ENCODE measurements around the gene FKBP7. TPM values are rescaled to one million over a fixed set of nuclear protein-coding genes. Genes with fewer than 3 reads are reported as not detected.

Gene FKBP7
- total and polyA plus RNA-seq, 2 of the 13 experiments (the other 11 are each of a cell fraction or from before 2014, with no cell fraction given) = 12.4 to 14.8 TPM

DNA sequence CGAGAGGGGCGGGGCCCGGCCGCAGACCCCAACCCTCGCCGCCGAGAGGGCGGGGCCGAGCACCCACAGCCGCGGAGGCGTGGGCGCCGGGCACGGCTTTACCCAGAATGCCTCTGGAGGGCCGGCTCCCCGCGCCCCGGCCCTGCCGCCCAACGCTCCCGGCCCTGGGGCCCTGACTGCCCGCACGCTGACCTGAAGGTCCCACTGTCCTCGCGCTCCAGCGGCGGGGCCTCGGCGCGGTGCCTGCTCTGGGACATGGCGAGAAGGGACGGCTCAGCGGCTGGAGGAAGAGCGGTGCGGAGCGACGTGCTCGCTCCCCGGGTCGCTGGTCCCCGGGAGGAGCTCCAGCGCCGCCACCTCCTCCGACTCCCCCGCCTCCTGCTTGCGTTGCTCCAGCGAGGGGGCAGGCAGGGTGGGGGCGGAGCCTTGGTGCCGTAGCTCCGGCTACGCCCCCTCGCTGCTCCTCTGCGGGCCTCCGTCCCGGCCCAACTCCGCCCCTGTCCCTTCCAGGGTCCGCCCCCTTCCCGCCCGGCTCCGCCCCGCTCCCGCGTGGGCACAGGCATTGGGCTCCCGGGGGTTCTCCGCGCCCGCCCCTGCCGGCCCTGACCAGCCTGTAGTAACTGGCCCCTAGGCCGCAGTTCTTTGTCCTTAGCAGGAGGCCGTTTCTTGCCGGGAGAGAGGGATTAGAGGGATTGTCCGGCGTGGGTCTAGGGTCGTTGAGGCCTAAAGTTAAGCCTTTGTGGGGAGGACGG, 27.4 kb downstream of the FKBP7 start, which contains the start of the genes PJVK and PRKRA (continued):
- TF ChIP-seq, protein P1, sequence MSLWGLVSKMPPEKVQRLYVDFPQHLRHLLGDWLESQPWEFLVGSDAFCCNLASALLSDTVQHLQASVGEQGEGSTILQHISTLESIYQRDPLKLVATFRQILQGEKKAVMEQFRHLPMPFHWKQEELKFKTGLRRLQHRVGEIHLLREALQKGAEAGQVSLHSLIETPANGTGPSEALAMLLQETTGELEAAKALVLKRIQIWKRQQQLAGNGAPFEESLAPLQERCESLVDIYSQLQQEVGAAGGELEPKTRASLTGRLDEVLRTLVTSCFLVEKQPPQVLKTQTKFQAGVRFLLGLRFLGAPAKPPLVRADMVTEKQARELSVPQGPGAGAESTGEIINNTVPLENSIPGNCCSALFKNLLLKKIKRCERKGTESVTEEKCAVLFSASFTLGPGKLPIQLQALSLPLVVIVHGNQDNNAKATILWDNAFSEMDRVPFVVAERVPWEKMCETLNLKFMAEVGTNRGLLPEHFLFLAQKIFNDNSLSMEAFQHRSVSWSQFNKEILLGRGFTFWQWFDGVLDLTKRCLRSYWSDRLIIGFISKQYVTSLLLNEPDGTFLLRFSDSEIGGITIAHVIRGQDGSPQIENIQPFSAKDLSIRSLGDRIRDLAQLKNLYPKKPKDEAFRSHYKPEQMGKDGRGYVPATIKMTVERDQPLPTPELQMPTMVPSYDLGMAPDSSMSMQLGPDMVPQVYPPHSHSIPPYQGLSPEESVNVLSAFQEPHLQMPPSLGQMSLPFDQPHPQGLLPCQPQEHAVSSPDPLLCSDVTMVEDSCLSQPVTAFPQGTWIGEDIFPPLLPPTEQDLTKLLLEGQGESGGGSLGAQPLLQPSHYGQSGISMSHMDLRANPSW (CRISPR knock-in tag; IDR thresholded peaks at IDR 0.05; ENCODE audit: borderline replicate concordance) = peak; percentile 10; the same call in 1 of the 2 replicates
- no peak for TF ChIP-seq FOXK2 (IDR thresholded peaks at IDR 0.05)
- peak; percentile 38; the same call in 1 of the 2 replicates for TF ChIP-seq ZFP36L2 (CRISPR knock-in tag; IDR thresholded peaks at IDR 0.05)
- TF ChIP-seq PREB (CRISPR knock-in tag; IDR thresholded peaks at IDR 0.05) = no peak
- peak; percentile 69; the same call in 1 of the 2 replicates for TF ChIP-seq TFDP1 (CRISPR knock-in tag; IDR thresholded peaks at IDR 0.05; ENCODE audit: borderline replicate concordance)
- peak; percentile 59; the same call in 1 of the 2 replicates for TF ChIP-seq ZNF101 (CRISPR knock-in tag; IDR thresholded peaks at IDR 0.05; ENCODE audit: borderline replicate concordance, low read depth)
- peak; percentile 77 for TF ChIP-seq GATAD1 (CRISPR knock-in tag; IDR thresholded peaks at IDR 0.05)
- TF ChIP-seq RCOR2 (CRISPR knock-in tag; IDR thresholded peaks at IDR 0.05) = no peak
- peak; percentile 41; the same call in 1 of the 2 replicates for TF ChIP-seq ZNF292 (CRISPR knock-in tag; IDR thresholded peaks at IDR 0.05; ENCODE audit: borderline replicate concordance, low read depth)
- TF ChIP-seq SRF (IDR thresholded peaks at IDR 0.05; ENCODE audit: low read depth, low read length) = 0 out of 2 replicates have a peak, but pooled peaks have one; percentile 3
- TF ChIP-seq FOXK1 (CRISPR knock-in tag; IDR thresholded peaks at IDR 0.05; ENCODE audit: borderline replicate concordance, low read depth) = no peak; the same call in 1 of the 2 replicates
- peak; percentile 89; the same call in 1 of the 2 replicates for TF ChIP-seq ZNF589 (CRISPR knock-in tag; conservative IDR thresholded peaks at IDR 0.05)
- TF ChIP-seq ZNF768 (CRISPR knock-in tag; IDR thresholded peaks at IDR 0.05) = no peak; the same call in none of the 2 replicates
- peak; percentile 98 for TF ChIP-seq ZNF788 (CRISPR knock-in tag; IDR thresholded peaks at IDR 0.05; ENCODE audit: borderline replicate concordance)
- 0 out of 2 replicates have a peak, but pooled peaks have one; percentile 68 for TF ChIP-seq ZNF83 (CRISPR knock-in tag; IDR thresholded peaks at IDR 0.05; ENCODE audit: borderline replicate concordance)
- no peak for TF ChIP-seq NFE2L2 (IDR thresholded peaks at IDR 0.05; ENCODE audit: low read length)
- peak; percentile 97 for TF ChIP-seq ZMAT3 (CRISPR knock-in tag; conservative IDR thresholded peaks at IDR 0.05)
- no peak for TF ChIP-seq MLLT10 (CRISPR knock-in tag; IDR thresholded peaks at IDR 0.05)
- peak; percentile 48 for TF ChIP-seq PRDM15 (CRISPR knock-in tag; IDR thresholded peaks at IDR 0.05)
- TF ChIP-seq IRX3 (CRISPR knock-in tag; IDR thresholded peaks at IDR 0.05; ENCODE audit: borderline replicate concordance, low read depth) = no peak
- TF ChIP-seq TGIF2 (CRISPR knock-in tag; IDR thresholded peaks at IDR 0.05) = peak; percentile 56
